ENCODE measurements around the gene JAK1. TPM values are rescaled to one million over a fixed set of nuclear protein-coding genes. Genes with fewer than 3 reads are reported as not detected.

Gene JAK1
- total and polyA plus RNA-seq, 10 of the 15 experiments (the other 5 are each of a cell fraction or from before 2014, with no cell fraction given) = 9.6 to 45.5 (median 35.7) TPM

DNA sequence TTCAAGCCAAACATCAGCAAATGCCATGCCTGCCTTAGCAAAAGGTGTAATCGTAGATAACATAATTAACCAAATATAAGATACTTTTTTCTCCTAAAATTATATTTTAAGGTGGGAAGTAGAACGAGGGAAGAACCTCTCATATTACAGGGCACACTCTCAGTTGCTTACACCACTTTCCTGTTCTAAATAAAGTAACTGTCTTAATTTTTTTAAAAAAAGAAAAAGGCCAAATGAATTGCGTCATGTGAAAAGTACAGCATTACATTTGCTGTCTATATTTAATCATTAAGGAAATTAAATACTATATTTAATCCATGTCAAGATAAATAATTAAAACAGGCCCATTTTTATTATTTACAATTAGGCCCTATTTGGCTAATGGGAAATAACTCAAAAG is 23.7 kb downstream of the JAK1 start (continued):
- TF ChIP-seq, protein P1, sequence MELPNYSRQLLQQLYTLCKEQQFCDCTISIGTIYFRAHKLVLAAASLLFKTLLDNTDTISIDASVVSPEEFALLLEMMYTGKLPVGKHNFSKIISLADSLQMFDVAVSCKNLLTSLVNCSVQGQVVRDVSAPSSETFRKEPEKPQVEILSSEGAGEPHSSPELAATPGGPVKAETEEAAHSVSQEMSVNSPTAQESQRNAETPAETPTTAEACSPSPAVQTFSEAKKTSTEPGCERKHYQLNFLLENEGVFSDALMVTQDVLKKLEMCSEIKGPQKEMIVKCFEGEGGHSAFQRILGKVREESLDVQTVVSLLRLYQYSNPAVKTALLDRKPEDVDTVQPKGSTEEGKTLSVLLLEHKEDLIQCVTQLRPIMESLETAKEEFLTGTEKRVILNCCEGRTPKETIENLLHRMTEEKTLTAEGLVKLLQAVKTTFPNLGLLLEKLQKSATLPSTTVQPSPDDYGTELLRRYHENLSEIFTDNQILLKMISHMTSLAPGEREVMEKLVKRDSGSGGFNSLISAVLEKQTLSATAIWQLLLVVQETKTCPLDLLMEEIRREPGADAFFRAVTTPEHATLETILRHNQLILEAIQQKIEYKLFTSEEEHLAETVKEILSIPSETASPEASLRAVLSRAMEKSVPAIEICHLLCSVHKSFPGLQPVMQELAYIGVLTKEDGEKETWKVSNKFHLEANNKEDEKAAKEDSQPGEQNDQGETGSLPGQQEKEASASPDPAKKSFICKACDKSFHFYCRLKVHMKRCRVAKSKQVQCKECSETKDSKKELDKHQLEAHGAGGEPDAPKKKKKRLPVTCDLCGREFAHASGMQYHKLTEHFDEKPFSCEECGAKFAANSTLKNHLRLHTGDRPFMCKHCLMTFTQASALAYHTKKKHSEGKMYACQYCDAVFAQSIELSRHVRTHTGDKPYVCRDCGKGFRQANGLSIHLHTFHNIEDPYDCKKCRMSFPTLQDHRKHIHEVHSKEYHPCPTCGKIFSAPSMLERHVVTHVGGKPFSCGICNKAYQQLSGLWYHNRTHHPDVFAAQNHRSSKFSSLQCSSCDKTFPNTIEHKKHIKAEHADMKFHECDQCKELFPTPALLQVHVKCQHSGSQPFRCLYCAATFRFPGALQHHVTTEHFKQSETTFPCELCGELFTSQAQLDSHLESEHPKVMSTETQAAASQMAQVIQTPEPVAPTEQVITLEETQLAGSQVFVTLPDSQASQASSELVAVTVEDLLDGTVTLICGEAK (IDR thresholded peaks at IDR 0.05; ENCODE audit: borderline replicate concordance) = no peak
- TF ChIP-seq, protein P2, sequence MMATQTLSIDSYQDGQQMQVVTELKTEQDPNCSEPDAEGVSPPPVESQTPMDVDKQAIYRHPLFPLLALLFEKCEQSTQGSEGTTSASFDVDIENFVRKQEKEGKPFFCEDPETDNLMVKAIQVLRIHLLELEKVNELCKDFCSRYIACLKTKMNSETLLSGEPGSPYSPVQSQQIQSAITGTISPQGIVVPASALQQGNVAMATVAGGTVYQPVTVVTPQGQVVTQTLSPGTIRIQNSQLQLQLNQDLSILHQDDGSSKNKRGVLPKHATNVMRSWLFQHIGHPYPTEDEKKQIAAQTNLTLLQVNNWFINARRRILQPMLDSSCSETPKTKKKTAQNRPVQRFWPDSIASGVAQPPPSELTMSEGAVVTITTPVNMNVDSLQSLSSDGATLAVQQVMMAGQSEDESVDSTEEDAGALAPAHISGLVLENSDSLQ (IDR thresholded peaks at IDR 0.05) = no peak
- no peak for TF ChIP-seq NFYB (IDR thresholded peaks at IDR 0.05; ENCODE audit: insufficient read depth, low read depth, low read length)
- no peak for TF ChIP-seq EP300 (IDR thresholded peaks at IDR 0.05; ENCODE audit: borderline replicate concordance in 1 of 2, control insufficient read depth in 1 of 2, low read depth in 2 of 2, low read length in 2 of 2)
- TF ChIP-seq, protein P3, sequence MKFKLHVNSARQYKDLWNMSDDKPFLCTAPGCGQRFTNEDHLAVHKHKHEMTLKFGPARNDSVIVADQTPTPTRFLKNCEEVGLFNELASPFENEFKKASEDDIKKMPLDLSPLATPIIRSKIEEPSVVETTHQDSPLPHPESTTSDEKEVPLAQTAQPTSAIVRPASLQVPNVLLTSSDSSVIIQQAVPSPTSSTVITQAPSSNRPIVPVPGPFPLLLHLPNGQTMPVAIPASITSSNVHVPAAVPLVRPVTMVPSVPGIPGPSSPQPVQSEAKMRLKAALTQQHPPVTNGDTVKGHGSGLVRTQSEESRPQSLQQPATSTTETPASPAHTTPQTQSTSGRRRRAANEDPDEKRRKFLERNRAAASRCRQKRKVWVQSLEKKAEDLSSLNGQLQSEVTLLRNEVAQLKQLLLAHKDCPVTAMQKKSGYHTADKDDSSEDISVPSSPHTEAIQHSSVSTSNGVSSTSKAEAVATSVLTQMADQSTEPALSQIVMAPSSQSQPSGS (IDR thresholded peaks at IDR 0.05; ENCODE audit: low read length) = no peak
- no peak for TF ChIP-seq GATAD2B (conservative IDR thresholded peaks at IDR 0.05; ENCODE audit: low read depth)
- TF ChIP-seq, protein P4, sequence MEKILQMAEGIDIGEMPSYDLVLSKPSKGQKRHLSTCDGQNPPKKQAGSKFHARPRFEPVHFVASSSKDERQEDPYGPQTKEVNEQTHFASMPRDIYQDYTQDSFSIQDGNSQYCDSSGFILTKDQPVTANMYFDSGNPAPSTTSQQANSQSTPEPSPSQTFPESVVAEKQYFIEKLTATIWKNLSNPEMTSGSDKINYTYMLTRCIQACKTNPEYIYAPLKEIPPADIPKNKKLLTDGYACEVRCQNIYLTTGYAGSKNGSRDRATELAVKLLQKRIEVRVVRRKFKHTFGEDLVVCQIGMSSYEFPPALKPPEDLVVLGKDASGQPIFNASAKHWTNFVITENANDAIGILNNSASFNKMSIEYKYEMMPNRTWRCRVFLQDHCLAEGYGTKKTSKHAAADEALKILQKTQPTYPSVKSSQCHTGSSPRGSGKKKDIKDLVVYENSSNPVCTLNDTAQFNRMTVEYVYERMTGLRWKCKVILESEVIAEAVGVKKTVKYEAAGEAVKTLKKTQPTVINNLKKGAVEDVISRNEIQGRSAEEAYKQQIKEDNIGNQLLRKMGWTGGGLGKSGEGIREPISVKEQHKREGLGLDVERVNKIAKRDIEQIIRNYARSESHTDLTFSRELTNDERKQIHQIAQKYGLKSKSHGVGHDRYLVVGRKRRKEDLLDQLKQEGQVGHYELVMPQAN (conservative IDR thresholded peaks at IDR 0.05) = no peak
